Inferior parietal cortex (tissue), 1 donor: ENCODE results near the gene FERMT3.
"Not testable (repeated sequence)": the region's sequence is repeated elsewhere in the genome, so short reads cannot be mapped to it uniquely, and the experiment has no call there.

ENCODE experiments used
- DNase-seq: peaks from one replicate; pipeline ENCODE4 v3.0.0-alpha.2; 2016; ENCODE audit errors: extremely low spot score

FERMT3 gene

GRCh38 chr11:64235437-64236161, 29.1 kb downstream of the FERMT3 start:
- DNase-seq, result no peak

GRCh38 chr11:64237484-64237951, 31.0 kb downstream of the FERMT3 start:
- no peak for DNase-seq

GRCh38 chr11:64238076-64238475, 31.6 kb downstream of the FERMT3 start:
- DNase-seq, result no peak

- no peak for DNase-seq
Observed at GRCh38 chr11:64238999-64239398, 32.5 kb downstream of the FERMT3 start.

DNA sequence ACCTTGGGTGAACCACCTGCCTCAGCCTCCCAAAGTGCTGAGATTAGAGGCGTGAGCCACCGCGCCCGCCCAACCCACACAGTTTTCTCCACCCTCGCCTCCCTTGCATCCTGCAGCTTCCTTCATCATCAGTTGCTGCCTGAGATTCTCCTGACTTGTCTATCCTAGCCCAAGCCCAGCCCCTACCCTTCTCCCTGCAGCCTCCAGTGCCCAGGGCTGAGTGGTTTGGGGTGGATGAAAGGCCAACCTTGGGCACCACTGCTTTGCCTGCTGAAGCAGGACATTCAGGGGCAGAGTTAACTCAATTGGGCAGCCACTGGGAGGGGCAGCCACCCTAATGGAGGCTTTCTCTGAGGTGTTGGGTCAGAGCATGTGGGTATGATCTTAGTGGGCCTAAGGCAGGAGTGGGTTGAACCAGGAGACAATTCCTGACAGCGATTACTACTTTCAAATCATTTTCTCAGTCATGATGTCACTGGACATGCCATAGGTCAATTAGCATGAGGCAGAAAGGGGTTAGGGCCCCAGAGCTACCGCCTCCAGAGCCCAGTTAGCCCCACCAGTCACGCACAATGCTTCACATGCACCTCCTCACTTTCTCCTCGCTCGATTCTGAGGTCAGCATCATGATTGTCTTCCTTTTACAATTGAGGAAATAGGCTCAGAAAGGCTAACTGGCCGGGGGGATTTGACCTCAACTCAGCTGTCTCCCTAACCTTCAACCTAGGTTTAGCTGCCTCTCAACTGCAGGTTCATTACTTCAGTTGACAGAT, 33.3 kb downstream of the FERMT3 start:
- no peak for DNase-seq

DNA sequence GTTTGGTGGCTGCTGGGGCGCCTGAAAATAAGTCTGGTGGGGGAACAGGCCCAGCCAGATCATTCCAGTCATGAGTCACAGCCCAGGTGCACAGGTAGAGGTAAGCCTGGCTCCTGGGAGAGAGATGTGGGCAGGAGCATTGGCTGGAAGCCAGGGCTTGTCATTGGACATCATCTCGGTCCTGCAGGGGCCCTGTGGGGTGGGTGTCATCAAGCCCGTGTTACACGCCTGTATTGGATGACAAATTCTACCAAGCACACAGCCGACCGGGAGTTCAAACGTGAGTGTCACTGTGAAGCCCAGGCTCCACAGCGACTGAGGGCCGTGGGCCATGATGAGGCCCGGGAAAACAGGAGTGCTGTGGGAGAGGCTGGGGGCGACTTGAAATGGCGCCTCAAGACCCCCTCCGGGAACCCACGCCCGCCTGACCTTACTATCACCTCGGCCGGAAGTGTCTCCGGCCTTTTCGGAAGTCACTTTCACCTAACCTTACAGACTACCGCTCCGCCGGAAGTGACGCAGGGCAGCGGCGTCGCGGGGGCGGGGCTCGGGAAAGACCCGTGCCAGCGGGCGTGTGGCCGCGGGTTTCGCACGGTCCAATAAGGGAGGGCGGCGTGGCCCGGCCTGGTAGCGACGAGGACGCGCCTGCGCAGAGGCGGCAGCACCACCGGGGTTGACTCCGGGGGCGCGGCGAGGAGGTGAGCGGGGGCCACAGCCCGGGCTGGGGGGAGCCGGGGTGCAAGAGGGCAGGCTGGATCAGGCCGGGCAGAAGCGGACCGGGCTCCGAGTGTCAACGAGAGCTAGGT, 34.1 kb downstream of the FERMT3 start, which contains the start of gene FKBP2:
FKBP2 (plus strand) TSS at position 661 of the 806 bp plus-strand sequence. CDS start 1,293 bp downstream, outside the sequence.
- peak; percentile 97 for DNase-seq

DNA sequence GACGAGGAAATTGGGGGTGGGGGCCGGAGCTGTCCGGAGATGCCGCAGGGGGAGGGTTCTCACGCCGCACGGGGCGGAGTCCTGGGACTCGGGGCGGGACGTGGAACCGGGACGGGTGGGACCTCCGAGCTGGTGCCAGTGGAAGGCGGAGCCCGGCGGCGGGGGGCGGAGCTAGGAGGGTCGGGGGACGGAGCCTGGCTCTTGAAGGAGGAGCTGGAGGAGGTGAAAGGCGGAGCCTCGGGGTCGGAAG, 34.6 kb downstream of the FERMT3 start:
- DNase-seq, result peak; percentile 93

DNA sequence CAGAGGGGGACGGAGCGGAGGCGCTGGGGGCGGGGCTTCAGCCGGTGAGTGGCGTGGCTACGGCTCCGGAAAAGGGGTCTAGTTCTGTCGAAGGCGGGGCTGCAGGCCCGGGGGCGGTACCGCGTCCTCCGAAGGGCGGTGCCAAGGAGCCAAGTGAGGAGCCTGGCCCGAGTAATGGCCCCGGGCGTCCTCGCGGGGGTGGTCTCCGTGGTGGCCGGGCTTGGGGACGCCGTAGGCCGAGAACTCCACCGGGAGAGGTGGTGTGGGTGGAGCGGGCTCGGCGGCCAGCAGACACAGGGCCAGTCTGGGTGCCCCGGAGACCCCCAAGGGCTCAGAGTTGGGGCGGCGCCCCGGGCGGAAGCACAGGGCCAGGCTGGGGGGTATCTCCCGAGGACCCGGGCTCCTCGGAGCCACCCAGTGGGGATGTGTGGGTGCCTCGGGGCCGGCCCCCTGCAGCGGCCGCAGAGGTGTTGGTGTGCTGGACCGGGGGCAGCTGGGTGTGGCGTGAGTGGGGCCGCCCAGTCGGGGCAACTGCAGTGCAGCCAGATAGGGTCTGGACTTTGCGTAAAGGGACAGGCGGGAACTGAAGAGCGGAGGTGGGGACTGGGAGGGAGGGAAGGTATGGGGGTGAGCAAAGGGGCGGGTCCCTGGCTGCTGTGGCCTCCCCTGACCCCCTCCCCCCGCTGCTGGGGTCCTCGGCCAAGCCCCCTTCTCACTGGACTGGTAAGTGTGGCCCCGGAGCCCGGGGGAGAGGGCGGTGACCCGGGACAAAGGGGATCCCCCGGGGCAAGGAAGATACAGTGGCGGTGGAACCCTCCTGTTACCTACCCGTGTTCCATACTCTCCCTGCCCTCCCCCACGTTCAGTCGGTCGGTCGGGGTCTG, 35.2 kb downstream of the FERMT3 start:
- DNase-seq, result no peak

DNA sequence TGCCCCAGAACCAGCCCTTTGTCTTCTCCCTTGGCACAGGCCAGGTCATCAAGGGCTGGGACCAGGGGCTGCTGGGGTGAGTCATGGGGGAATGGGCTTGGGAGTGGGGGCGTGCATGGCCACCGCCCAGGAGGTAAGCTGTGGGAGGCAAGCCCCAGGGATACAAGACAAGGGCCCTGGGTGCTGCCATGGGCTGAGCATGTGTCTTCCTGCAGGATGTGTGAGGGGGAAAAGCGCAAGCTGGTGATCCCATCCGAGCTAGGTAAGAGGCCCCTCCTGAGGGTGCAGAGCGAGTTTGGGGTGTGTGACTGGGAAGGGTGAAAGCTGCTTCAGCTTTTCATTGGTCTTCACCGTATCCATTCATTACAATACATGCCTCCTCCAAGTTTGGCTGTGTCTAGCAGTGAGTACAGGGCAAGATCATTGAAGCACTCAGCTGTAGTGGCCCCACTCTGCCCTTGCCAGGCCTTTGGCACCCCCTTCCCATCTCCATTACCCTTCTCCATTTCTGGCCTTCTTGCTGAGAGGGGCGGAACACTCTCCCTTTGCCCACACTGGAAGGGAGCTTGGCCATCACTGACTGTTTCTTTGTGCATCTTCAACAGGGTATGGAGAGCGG, 36.8 kb downstream of the FERMT3 start:
- no peak for DNase-seq

DNA sequence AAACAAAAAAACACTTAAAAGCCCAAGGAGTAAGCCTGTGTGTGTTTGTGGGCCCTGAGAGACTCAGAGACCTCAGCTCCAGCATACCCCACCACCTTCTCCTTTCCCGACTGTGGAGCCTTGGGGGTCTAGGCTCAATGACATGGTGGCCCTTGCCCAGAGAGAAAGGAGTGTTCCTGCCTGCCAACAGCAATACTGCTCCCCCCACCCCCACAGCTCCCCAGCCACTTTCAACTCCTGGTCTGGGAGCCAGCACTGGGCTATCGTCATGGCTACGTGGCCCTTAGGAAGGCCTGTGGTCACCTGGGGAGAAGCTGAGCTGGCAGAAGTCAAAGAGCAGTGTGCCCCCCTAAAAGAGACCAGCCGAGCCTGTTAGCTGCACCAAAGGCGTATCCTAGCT, 37.6 kb downstream of the FERMT3 start:
- DNase-seq, result no peak

GRCh38 chr11:64244966-64245365, 38.4 kb downstream of the FERMT3 start:
- no peak for DNase-seq

GRCh38 chr11:64245401-64245796, 38.9 kb downstream of the FERMT3 start:
- DNase-seq, result no peak

DNA sequence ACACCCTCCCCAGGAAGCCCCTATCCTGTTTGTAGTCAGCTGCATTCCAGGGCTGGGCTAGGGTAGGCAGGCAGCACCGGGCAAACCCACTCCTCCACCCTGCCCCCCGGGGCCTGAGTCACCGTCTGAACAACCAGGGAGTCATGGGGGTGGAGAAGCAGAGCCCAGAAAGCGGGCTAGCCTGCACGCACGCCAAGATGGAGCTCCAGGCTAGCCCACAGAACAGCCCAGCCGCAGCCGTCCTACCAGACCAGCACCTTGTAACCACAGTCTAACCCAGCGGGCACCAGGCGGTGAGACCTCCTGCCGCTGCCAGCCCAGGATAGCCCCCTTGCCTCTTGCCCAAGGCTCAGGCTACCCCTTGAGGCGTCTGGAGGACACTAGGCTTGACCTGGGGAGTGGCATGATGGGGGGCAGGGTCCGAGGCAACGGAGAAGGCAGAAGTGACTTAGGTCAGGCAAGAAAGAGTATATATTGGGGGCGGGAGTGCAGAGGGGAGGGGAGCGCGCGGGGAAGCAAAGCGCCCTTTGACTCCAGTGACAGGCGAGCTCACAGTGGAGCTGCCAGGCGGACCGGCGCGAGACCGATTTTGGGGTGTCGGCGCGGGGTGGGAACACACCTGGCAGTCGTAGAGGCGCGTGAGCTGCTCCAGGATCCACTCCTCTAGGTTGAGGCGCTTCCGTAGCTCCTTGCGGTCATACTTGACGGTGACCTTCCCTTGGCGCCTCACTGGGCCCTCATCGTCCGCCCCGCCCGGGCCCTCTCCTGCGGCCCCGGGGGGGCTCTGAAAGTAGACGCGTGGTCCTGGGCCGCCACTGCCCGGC, 39.5 kb downstream of the FERMT3 start:
- DNase-seq, result no peak

DNA sequence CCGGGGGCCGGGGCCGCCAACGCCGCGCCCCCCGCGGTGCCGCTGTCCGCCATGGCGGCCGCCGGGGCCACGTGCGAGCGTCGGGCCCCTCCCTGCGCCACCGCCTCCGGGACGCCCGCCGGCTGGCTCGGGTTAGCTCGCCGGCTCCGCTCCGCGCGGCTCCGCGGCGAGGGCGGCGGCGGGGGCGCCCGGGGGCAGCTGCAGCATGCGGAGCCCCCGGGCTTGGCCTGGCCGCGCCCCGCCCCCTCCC, 40.0 kb downstream of the FERMT3 start:
- not testable (repeated sequence) for DNase-seq

GRCh38 chr11:64246871-64247728, 40.6 kb downstream of the FERMT3 start, which contains the start of gene PPP1R14B:
Gene PPP1R14B, minus strand, starts transcription at chr11:64246943. Its CDS starts 270 bp downstream, at chr11:64246673.
- DNase-seq, result peak; percentile 82

- no peak for DNase-seq
Observed at GRCh38 chr11:64247729-64248531, 41.4 kb downstream of the FERMT3 start.

DNA sequence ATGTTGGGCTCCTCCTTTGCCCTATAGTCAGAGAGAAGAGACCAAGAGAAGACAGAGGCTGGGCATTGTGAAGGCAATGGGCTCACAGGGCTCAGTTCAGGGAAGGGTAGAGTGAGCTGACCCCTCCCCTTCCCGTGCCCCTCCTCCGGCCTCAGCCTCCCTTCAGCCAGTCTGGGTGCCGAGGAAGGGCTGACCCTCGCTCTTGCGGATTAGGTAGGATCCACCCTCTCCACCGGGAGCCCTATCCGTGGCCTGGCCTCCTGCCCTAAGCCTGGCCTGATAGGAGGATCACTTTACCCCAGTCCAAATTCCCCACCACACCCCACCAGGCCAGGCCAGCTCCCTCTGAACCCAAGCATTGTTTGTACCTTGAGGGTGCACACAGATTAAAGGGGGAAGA, 42.1 kb downstream of the FERMT3 start:
- DNase-seq, result no peak

DNA sequence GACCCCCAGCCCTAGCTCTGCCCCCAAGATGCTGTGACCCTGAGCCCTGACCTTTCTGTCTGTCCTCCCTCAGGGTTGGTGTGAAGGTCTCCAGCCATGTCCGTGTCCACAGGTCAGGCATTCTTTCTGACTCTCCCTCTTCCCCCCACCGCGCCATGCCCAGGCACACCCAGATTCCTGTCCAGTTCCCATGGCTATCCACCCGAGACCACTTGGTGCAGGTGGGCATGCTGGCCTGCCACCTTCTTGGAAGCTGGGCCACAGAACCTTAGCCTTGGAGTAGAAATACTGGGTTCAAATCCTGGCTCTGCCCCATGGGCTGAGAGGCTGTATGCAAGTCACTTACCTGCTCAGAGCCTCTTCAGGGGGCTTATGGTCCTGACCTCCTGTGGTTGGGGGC, 42.5 kb downstream of the FERMT3 start:
- DNase-seq, result no peak
